Chondrocyte (in vitro differentiated cells): ENCODE measurements around the gene COL4A5. TPM values are rescaled to one million over a fixed set of nuclear protein-coding genes. Genes with fewer than 3 reads are reported as not detected.
A peak's percentile ranks its signal among the peaks of the same experiment; 100 is the strongest.

ENCODE experiments used
- DNase-seq: peaks from one replicate; pipeline ENCODE4 v3.0.0; 2021; ENCODE audit warnings: mixed read lengths, low spot score
- H3K27ac Mint-ChIP-seq: one replicate; pipeline ENCODE4 v1.8.0; 2021; ENCODE audit warnings: mild to moderate bottlenecking, moderate library complexity, mixed read lengths; ENCODE audit not compliant: unreplicated experiment
- H3K27me3 Mint-ChIP-seq: 2 replicates; pipeline ENCODE4 v1.8.0; 2021; ENCODE audit warnings: low read depth, mixed read lengths
- H3K36me3 Mint-ChIP-seq: 2 replicates; pipeline ENCODE4 v1.8.0; 2021; ENCODE audit warnings: low read depth, mixed read lengths
- H3K4me1 Mint-ChIP-seq: 2 replicates; pipeline ENCODE4 v1.8.0; 2021; ENCODE audit warnings: low read depth, mild to moderate bottlenecking, mixed read lengths
- H3K4me3 Mint-ChIP-seq: one replicate; pipeline ENCODE4 v1.8.0; 2021; ENCODE audit warnings: mild to moderate bottlenecking, moderate library complexity, mixed read lengths; ENCODE audit not compliant: unreplicated experiment
- H3K9me3 Mint-ChIP-seq: 2 replicates; pipeline ENCODE4 v1.8.0; 2021; ENCODE audit warnings: low read depth, mixed read lengths
- total RNA-seq: library from RNA; stranded (reverse); gene quantifications from 3 replicates; pipeline ENCODE4 v1.2.1, GENCODE V29; 2021
- TF ChIP-seq, protein P1 (sequence below): fragments of 200-600 bp; sonication (generic); IDR thresholded peaks from 2 replicates; pipeline ENCODE4 v1.5.0; 2021; ENCODE audit warnings: antibody characterized with exemption, mild to moderate bottlenecking, moderate library complexity

Gene COL4A5
- total RNA-seq, 1 donor from 2014 or later, result 211 TPM

GRCh38 chrX:108419401-108419800, 20.2 kb upstream of the COL4A5 start:
- H3K4me1 Mint-ChIP-seq, result peaks cover 22% of the 10 kb centered on the region
- H3K27me3 Mint-ChIP-seq, result no peaks in the 10 kb centered on the region
- no peak overlapping the region for H3K27ac Mint-ChIP-seq
- DNase-seq, result no peak
- no peaks in the 10 kb centered on the region for H3K9me3 Mint-ChIP-seq
- TF ChIP-seq, protein P1, sequence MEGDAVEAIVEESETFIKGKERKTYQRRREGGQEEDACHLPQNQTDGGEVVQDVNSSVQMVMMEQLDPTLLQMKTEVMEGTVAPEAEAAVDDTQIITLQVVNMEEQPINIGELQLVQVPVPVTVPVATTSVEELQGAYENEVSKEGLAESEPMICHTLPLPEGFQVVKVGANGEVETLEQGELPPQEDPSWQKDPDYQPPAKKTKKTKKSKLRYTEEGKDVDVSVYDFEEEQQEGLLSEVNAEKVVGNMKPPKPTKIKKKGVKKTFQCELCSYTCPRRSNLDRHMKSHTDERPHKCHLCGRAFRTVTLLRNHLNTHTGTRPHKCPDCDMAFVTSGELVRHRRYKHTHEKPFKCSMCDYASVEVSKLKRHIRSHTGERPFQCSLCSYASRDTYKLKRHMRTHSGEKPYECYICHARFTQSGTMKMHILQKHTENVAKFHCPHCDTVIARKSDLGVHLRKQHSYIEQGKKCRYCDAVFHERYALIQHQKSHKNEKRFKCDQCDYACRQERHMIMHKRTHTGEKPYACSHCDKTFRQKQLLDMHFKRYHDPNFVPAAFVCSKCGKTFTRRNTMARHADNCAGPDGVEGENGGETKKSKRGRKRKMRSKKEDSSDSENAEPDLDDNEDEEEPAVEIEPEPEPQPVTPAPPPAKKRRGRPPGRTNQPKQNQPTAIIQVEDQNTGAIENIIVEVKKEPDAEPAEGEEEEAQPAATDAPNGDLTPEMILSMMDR, result no peak
- no peaks in the 10 kb centered on the region for H3K36me3 Mint-ChIP-seq
- no peak overlapping the region for H3K4me3 Mint-ChIP-seq

DNA sequence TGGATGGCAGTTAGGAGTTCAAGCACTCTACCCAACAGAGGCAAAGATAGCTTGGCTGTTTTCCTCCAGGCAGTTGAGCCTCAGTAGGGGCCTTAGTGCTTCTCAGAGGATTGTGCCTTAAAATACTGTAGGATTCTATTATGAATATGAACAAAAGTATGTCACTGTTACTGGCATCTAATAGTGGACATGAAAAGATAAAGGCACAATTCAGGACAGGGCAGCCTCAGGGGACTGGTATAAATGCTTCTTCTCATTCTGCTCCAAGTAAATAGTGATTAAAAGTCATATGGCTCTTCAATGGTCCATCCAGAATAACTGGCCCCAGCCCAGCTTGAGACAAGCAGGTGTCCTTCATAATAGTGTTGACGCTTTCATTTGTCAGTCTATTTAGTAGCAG, 19.2 kb upstream of the COL4A5 start:
- Mint-ChIP-seq H3K27me3 (no peaks in the 10 kb centered on the region), H3K4me1 (peaks cover 17% of the 10 kb centered on the region), H3K9me3 (no peaks in the 10 kb centered on the region), H3K27ac (no peak overlapping the region), H3K4me3 (no peak overlapping the region), H3K36me3 (no peaks in the 10 kb centered on the region)
- DNase-seq, result no peak
- TF ChIP-seq, protein P1, result no peak

DNA sequence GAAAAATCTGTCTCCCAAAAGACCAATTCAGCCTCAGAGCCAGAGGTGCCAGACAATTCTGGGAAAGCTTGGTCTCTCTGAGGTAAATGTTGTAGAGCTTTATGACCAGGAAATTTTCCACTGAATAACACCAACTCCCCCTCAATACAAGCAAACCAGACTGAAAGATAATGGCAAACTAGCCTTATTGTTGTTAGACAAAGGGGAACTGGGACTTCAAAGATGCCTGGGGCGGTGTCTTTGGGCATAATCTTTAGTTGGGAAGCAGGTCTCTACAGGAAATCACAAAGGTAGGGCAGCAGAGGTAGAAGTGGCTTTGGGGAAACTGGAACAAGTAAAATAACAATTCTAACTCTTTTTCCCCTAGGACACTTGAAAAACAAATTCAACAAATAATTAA, 13.4 kb upstream of the COL4A5 start:
- no peaks in the 10 kb centered on the region for H3K4me1 Mint-ChIP-seq
- DNase-seq, result no peak
- H3K9me3 Mint-ChIP-seq, result no peaks in the 10 kb centered on the region
- H3K27ac Mint-ChIP-seq, result no peak overlapping the region
- H3K27me3 Mint-ChIP-seq, result no peaks in the 10 kb centered on the region
- no peaks in the 10 kb centered on the region for H3K36me3 Mint-ChIP-seq
- TF ChIP-seq, protein P1, result no peak
- H3K4me3 Mint-ChIP-seq, result no peak overlapping the region

DNA sequence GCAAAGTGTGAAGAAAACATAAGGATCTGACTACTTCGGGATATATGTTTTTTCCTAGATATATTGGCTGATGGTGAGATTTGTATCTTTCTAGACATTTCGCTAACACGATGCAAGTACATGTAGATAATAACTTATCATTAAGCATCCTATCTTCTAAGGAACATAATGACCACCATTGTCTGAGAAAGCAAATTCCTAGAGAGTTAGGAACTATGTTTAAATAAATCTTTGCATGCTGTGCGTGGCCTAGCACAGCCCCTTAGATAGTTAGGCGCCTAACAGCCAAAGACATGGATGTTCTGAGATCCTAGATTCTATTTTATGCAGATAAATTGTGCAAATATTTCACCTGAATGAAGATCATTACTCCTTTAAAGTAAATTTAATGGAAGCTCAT, 4.4 kb upstream of the COL4A5 start:
- TF ChIP-seq, protein P1, result no peak
- no peaks in the 10 kb centered on the region for H3K27me3 Mint-ChIP-seq
- no peak for DNase-seq
- H3K4me3 Mint-ChIP-seq, result no peak overlapping the region
- H3K36me3 Mint-ChIP-seq, result no peaks in the 10 kb centered on the region
- H3K4me1 Mint-ChIP-seq, result peaks cover 29% of the 10 kb centered on the region
- no peaks in the 10 kb centered on the region for H3K9me3 Mint-ChIP-seq
- H3K27ac Mint-ChIP-seq, result no peak overlapping the region

DNA sequence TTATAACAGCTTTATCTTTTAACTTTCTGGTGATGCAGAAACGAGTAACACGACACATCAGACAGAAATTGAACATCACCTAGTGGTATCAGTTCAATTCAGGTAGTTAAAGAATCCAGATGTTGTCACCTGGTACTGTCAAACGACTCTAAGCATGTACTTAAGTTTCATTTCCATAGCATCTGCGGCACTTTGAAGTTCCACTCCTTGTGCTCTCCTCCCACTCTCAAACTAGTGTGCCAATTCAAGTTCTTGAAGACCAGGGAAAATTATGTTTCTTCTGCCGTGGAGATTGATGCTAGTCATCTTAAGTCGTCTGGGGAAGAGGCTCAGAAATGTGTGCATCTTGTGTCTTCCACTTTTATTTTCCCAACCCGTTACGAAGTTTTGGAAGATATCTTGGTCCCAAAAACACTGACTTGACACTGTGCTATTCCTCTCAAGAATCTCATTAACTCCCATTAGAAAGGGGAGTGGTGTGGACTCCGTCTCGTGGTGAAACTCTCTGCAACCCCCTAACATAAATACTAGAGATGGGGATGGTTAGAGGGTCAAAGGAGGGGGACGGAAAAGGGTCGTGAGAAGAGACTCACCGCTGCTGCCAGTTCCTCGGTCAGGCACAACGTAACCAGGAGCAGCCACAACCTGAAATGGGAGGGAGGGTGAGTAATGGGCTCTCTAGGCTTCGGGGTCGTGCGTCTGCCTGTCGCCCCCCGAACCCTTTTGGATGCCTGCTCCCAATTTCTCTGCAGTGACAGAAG, 2.1 kb upstream of the COL4A5 start:
- TF ChIP-seq, protein P1, result no peak
- Mint-ChIP-seq H3K9me3 (no peaks in the 10 kb centered on the region), H3K4me1 (peaks cover 46% of the 10 kb centered on the region), H3K4me3 (peak overlapping the region; percentile 73), H3K27ac (no peak overlapping the region), H3K36me3 (no peaks in the 10 kb centered on the region), H3K27me3 (no peaks in the 10 kb centered on the region)
- no peak for DNase-seq
